ENCODE measurements around the gene KRT16. TPM values are rescaled to one million over a fixed set of nuclear protein-coding genes. Genes with fewer than 3 reads are reported as not detected.

KRT16 gene
- total RNA-seq, 4 donors from 2014 or later: not detected

GRCh38 chr17:41636652-41637051, 24.1 kb upstream of the KRT16 start:
- no peak for DNase-seq
- Histone ChIP-seq H3K27me3 (no peaks in the 10 kb centered on the region), H3K36me3 (no peaks in the 10 kb centered on the region), H3K4me3 (no peak overlapping the region), H3K27ac (no peak overlapping the region), H3K9me3 (no peaks in the 10 kb centered on the region), H3K4me1 (no peaks in the 10 kb centered on the region)
- TF ChIP-seq CTCF (IDR thresholded peaks at IDR 0.05): no peak
- no peak for TF ChIP-seq POLR2A (IDR thresholded peaks at IDR 0.05)
- intact Hi-C loops (cut with DNase I; ENCODE audit: low total_unique reads): no loop called here

- DNase-seq: peak in 1 of 2 donors; percentile 24
- intact Hi-C loops (cut with DNase I; ENCODE audit: low total_unique reads): no loop called here
- Histone ChIP-seq H3K36me3 (no peaks in the 10 kb centered on the region), H3K4me3 (no peak overlapping the region), H3K27me3 (no peaks in the 10 kb centered on the region), H3K27ac (no peak overlapping the region), H3K9me3 (no peaks in the 10 kb centered on the region), H3K4me1 (no peaks in the 10 kb centered on the region)
- TF ChIP-seq CTCF (IDR thresholded peaks at IDR 0.05): no peak
- TF ChIP-seq POLR2A (IDR thresholded peaks at IDR 0.05): no peak
Measured at GRCh38 chr17:41635121-41636097, 22.8 kb upstream of the KRT16 start.

GRCh38 chr17:41634639-41635038, 22.1 kb upstream of the KRT16 start:
- intact Hi-C loops (cut with DNase I; ENCODE audit: low total_unique reads): no loop called here
- H3K4me3 ChIP-seq: no peak overlapping the region
- no peak overlapping the region for H3K27ac ChIP-seq
- H3K27me3 ChIP-seq: no peaks in the 10 kb centered on the region
- H3K4me1 ChIP-seq: no peaks in the 10 kb centered on the region
- H3K9me3 ChIP-seq: no peaks in the 10 kb centered on the region
- DNase-seq: no peak
- H3K36me3 ChIP-seq: no peaks in the 10 kb centered on the region
- TF ChIP-seq POLR2A (IDR thresholded peaks at IDR 0.05): no peak
- TF ChIP-seq CTCF (IDR thresholded peaks at IDR 0.05): no peak

GRCh38 chr17:41633556-41634199, 21.1 kb upstream of the KRT16 start:
- TF ChIP-seq POLR2A (IDR thresholded peaks at IDR 0.05): no peak
- TF ChIP-seq CTCF (IDR thresholded peaks at IDR 0.05): no peak
- intact Hi-C loops (cut with DNase I; ENCODE audit: low total_unique reads): no loop called here

More at GRCh38 chr17:41633556-41634199, 21.1 kb upstream of the KRT16 start:
- no peak overlapping the region for H3K27ac ChIP-seq
- no peaks in the 10 kb centered on the region for H3K4me1 ChIP-seq
- DNase-seq: no peak
- H3K36me3 ChIP-seq: no peaks in the 10 kb centered on the region
- H3K4me3 ChIP-seq: no peak overlapping the region
- H3K9me3 ChIP-seq: no peaks in the 10 kb centered on the region
- no peaks in the 10 kb centered on the region for H3K27me3 ChIP-seq
